Endothelial cell of umbilical vein (primary cell): ENCODE results near the gene TRIM29. TPM values are rescaled to one million over a fixed set of nuclear protein-coding genes. Genes with fewer than 3 reads are reported as not detected.

Source experiments
- BruUV-seq: library from RNA; stranded (reverse); fragments of 400-500 nt; replicated peaks from 2 replicates; lab custom pipeline; 2021; lab: Mats Ljungman, UMichigan
- CTCF ChIA-PET: fragments of 300-600, 350-600 bp; sonication (Branson Sonifier 250); formaldehyde crosslinking; loops from one replicate; lab custom pipeline; 2021; ENCODE audit warnings: antibody characterized with exemption, inconsistent platforms; lab: Charles Lee
- POLR2A ChIA-PET: fragments of 300-600, 350-600 bp; sonication (Branson Sonifier 250); formaldehyde crosslinking; loops from one replicate; lab custom pipeline; 2021; ENCODE audit warnings: antibody characterized with exemption, inconsistent platforms; lab: Charles Lee
- DNase-seq: peaks from one replicate; pipeline ENCODE4 v3.0.0-alpha.2; 2011; ENCODE audit warnings: low read depth, low spot score
- FAIRE-seq: peaks from 2 replicates; lab custom pipeline; 2011; peaks lifted over from hg19 to GRCh38; lab: Jason Lieb, UNC
- H2AFZ ChIP-seq: 2 replicates; pipeline ENCODE4 v1.6.0; 2012; ENCODE audit warnings: low read depth, low read length, control low read depth, inconsistent platforms
- H3K27ac ChIP-seq: 2 replicates; pipeline ENCODE4 v1.5.1; 2011; ENCODE audit warnings: low read depth, mild to moderate bottlenecking, control low read depth, low read length, moderate library complexity; ENCODE audit not compliant: insufficient read depth
- H3K27me3 ChIP-seq, 2 experiments: 2 replicates each; pipeline versions ENCODE4 v1.6.0 to v1.6.1; 2011; ENCODE audit warnings: low read length in 2 of 2, mixed read lengths in 1 of 2; ENCODE audit not compliant: control insufficient read depth in 2 of 2, insufficient read depth in 2 of 2
- H3K36me3 ChIP-seq, 2 experiments: 2 replicates in 1 of 2; 3 replicates in 1 of 2; pipeline ENCODE4 v1.5.1; 2011; ENCODE audit warnings: low read length in 2 of 2, mild to moderate bottlenecking in 1 of 2, moderate library complexity in 1 of 2; ENCODE audit not compliant: control insufficient read depth in 2 of 2, insufficient read depth in 2 of 2; ENCODE audit errors: extremely low read depth in 1 of 2
- H3K4me1 ChIP-seq: 3 replicates; pipeline ENCODE4 v1.5.1; 2011; ENCODE audit warnings: mild to moderate bottlenecking, low read length; ENCODE audit not compliant: control insufficient read depth, insufficient read depth; ENCODE audit errors: extremely low read depth
- H3K4me2 ChIP-seq: 2 replicates; pipeline ENCODE4 v1.6.1; 2011; ENCODE audit warnings: low read length, control low read depth, mixed read lengths; ENCODE audit not compliant: insufficient read depth
- H3K4me3 ChIP-seq, 3 experiments: fragments of 200-600 bp in 1 of 3; sonication (generic), shearing (Covaris generic) in 1 of 3; replicated peaks in 1 of 3; 2 replicates each; pipeline ENCODE4 v1.5.1; 2011 to 2016; ENCODE audit warnings: control low read depth in 3 of 3, low read length in 3 of 3, mild to moderate bottlenecking in 2 of 3, inconsistent platforms in 1 of 3, low read depth in 1 of 3, moderate library complexity in 1 of 3; ENCODE audit not compliant: insufficient read depth in 1 of 3
- H3K79me2 ChIP-seq: 2 replicates; pipeline ENCODE4 v1.6.0; 2012; ENCODE audit warnings: low read length, inconsistent platforms; ENCODE audit not compliant: control insufficient read depth, insufficient read depth
- H3K9ac ChIP-seq: replicated peaks from 2 replicates; pipeline ENCODE3; 2011; ENCODE audit warnings: low read length, control low read depth; ENCODE audit not compliant: insufficient read depth; ENCODE audit errors: extremely low read depth
- H3K9me1 ChIP-seq: replicated peaks from 3 replicates; pipeline ENCODE4 v1.6.0; 2011; ENCODE audit warnings: mild to moderate bottlenecking, low read length; ENCODE audit not compliant: control insufficient read depth, insufficient read depth; ENCODE audit errors: extremely low read depth
- H3K9me3 ChIP-seq: replicated peaks from 2 replicates; pipeline ENCODE4 v1.5.1; 2012; ENCODE audit warnings: low read length, inconsistent platforms; ENCODE audit not compliant: control insufficient read depth, insufficient read depth
- H4K20me1 ChIP-seq: replicated peaks from 2 replicates; pipeline ENCODE3; 2011; ENCODE audit warnings: mild to moderate bottlenecking, low read length; ENCODE audit not compliant: control insufficient read depth, insufficient read depth; ENCODE audit errors: extremely low read depth
- EZH2 ChIP-seq: IDR thresholded peaks from 2 replicates; pipeline ENCODE4 v1.6.1; 2012; ENCODE audit warnings: borderline replicate concordance, low read depth, mild to moderate bottlenecking, moderate library complexity, low read length, inconsistent platforms; ENCODE audit not compliant: severe bottlenecking
- FOS ChIP-seq: IDR thresholded peaks from 2 replicates; pipeline ENCODE4 v1.6.1; 2011; ENCODE audit warnings: mild to moderate bottlenecking, low read length, moderate library complexity, borderline replicate concordance; ENCODE audit not compliant: insufficient read depth
- GATA2 ChIP-seq: IDR thresholded peaks from 2 replicates; pipeline ENCODE4 v1.7.0; 2011; ENCODE audit warnings: low read depth, mild to moderate bottlenecking, moderate library complexity, mixed read lengths, low read length; ENCODE audit not compliant: insufficient read length, insufficient read depth
- JUN ChIP-seq: IDR thresholded peaks from 2 replicates; pipeline ENCODE4 v1.6.1; 2011; ENCODE audit warnings: borderline replicate concordance, low read depth; ENCODE audit not compliant: insufficient read length, insufficient read depth
- MAX ChIP-seq: IDR thresholded peaks from 2 replicates; pipeline ENCODE4 v1.6.1; 2011; ENCODE audit not compliant: insufficient read depth, insufficient read length
- MYC ChIP-seq: IDR thresholded peaks from one replicate; pipeline ENCODE4 v1.6.1; 2011; ENCODE audit warnings: mild to moderate bottlenecking, low read depth, low read length
- POLR2A ChIP-seq: IDR thresholded peaks from 2 replicates; pipeline ENCODE4 v1.6.1; 2012; ENCODE audit warnings: low read depth, mild to moderate bottlenecking, control low read depth, low read length
- POLR2AphosphoS5 ChIP-seq: IDR thresholded peaks from 2 replicates; pipeline ENCODE4 v1.6.1; 2012; ENCODE audit warnings: low read depth, mild to moderate bottlenecking, control low read depth, low read length, moderate library complexity; ENCODE audit not compliant: insufficient read depth
- dilution Hi-C: fragments of 300-500 bp; cut with MboI; formaldehyde crosslinking; loops from one replicate; pipeline ENCODE4 v1.15.0; 2019; ENCODE audit warnings: low sequenced_read_pairs; ENCODE audit not compliant: extremely low pct_ligation_motif_present
- intact Hi-C: fragments of 100-400 bp; cut with micrococcal nuclease; formaldehyde crosslinking; loops from one replicate; pipeline ENCODE4 v1.10.0; 2022
- polyA plus RNA-seq, 4 experiments: library from polyadenylated mRNA; depleted of rRNA in 3 of 4; stranded (reverse) in 3 of 4; unstranded in 1 of 4; fragments of >200 nt; gene quantifications; 2 replicates each; pipeline versions ENCODE4 v1.2.1 to v1.2.3, GENCODE V29; 2011 to 2012; ENCODE audit warnings: missing spikeins in 1 of 4
- total RNA-seq: library from RNA; stranded (reverse); gene quantifications from 2 replicates; pipeline ENCODE4 v1.2.3, GENCODE V29; 2021
- TF ChIP-seq, protein P1 (sequence below), 2 donors: IDR thresholded peaks; 1 replicate in 1 of 2; 2 replicates in 1 of 2; pipeline ENCODE4 v1.5.1; 2011; ENCODE audit warnings: low read length in 2 of 2, mild to moderate bottlenecking in 2 of 2, moderate library complexity in 2 of 2, control low read depth in 1 of 2, inconsistent platforms in 1 of 2, low read depth in 1 of 2; ENCODE audit not compliant: insufficient read depth in 1 of 2; ENCODE audit errors: extremely low read depth in 1 of 2

TRIM29 gene
- total and polyA plus RNA-seq, 2 donors (not counting 3 experiments of a cell fraction or from before 2014, with no cell fraction given), result not detected

GRCh38 chr11:120074076-120074475, 63.8 kb downstream of the TRIM29 start:
- no TSS peak for BruUV-seq
- Histone ChIP-seq H3K4me2 (no peak overlapping the region), H3K9me1 (no peaks in the 10 kb centered on the region), H3K9ac (no peak overlapping the region), H3K4me1 (no peaks in the 10 kb centered on the region), H3K79me2 (no peaks in the 10 kb centered on the region), H3K9me3 (no peaks in the 10 kb centered on the region), H3K27ac (no peak overlapping the region), H3K36me3 (no peaks in the 10 kb centered on the region), H2AFZ (no peak overlapping the region), H3K4me3 (no peak overlapping the region), H4K20me1 (no peaks in the 10 kb centered on the region), H3K27me3 (no peaks in the 10 kb centered on the region)
- no peak for FAIRE-seq
- TF ChIP-seq MAX (no peak), JUN (no peak), POLR2AphosphoS5 (no peak), FOS (no peak), MYC (no peak), EZH2 (no peak), GATA2 (no peak), POLR2A (no peak)
- TF ChIP-seq, protein P1, sequence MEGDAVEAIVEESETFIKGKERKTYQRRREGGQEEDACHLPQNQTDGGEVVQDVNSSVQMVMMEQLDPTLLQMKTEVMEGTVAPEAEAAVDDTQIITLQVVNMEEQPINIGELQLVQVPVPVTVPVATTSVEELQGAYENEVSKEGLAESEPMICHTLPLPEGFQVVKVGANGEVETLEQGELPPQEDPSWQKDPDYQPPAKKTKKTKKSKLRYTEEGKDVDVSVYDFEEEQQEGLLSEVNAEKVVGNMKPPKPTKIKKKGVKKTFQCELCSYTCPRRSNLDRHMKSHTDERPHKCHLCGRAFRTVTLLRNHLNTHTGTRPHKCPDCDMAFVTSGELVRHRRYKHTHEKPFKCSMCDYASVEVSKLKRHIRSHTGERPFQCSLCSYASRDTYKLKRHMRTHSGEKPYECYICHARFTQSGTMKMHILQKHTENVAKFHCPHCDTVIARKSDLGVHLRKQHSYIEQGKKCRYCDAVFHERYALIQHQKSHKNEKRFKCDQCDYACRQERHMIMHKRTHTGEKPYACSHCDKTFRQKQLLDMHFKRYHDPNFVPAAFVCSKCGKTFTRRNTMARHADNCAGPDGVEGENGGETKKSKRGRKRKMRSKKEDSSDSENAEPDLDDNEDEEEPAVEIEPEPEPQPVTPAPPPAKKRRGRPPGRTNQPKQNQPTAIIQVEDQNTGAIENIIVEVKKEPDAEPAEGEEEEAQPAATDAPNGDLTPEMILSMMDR (IDR thresholded peaks at IDR 0.05; ENCODE audit: extremely low read depth in 1 of 2, insufficient read depth in 1 of 2, low read depth in 1 of 2, low read length in 2 of 2), result no peak
- dilution Hi-C loops (no loop called here), intact Hi-C loops (no loop called here)
- no peak for DNase-seq
- CTCF ChIA-PET, result no interaction called here
- POLR2A ChIA-PET, result no interaction called here
